Activated T-helper 1 cell treated with anti-CD3 and anti-CD28 coated beads, Interleukin-12 subunit alpha, Interleukin-12 subunit beta, Interleukin-2, Interleukin-4 antibody, amounts not matched to agents 30 ng/mL and 10 ng/mL and 1 ng/mL, durations not matched to agents 14 hours and 24 hours and 36 hours (primary cell): ENCODE data around the gene ULK2. TPM values are rescaled to one million over a fixed set of nuclear protein-coding genes. Genes with fewer than 3 reads are reported as not detected.

Experiments used
- DNase-seq: peaks from one replicate; pipeline ENCODE4 v3.0.0; 2021; ENCODE audit warnings: low spot score
- H3K27ac Mint-ChIP-seq: one replicate; pipeline ENCODE4 v1.8.0; 2021; ENCODE audit warnings: mild to moderate bottlenecking, mixed read lengths
- H3K27me3 Mint-ChIP-seq: one replicate; pipeline ENCODE4 v1.8.0; 2022; ENCODE audit warnings: mild to moderate bottlenecking, moderate library complexity, mixed read lengths; ENCODE audit not compliant: insufficient read depth
- H3K36me3 Mint-ChIP-seq: one replicate; pipeline ENCODE4 v1.8.0; 2021; ENCODE audit warnings: low read depth, mixed read lengths
- H3K4me1 Mint-ChIP-seq: one replicate; pipeline ENCODE4 v1.8.0; 2021; ENCODE audit warnings: low read depth, mixed read lengths
- H3K4me3 Mint-ChIP-seq: one replicate; pipeline ENCODE4 v1.8.0; 2021; ENCODE audit warnings: mild to moderate bottlenecking, moderate library complexity, mixed read lengths
- H3K9me3 Mint-ChIP-seq: one replicate; pipeline ENCODE4 v1.8.0; 2021; ENCODE audit warnings: mixed read lengths
- intact Hi-C: fragments of 100-400 bp; cut with micrococcal nuclease; formaldehyde crosslinking; loops from one replicate; pipeline ENCODE4 v1.15.1; 2024
- total RNA-seq: library from RNA; stranded (reverse); gene quantifications from 2 replicates; pipeline ENCODE4 v1.2.3, GENCODE V29; 2022

Gene ULK2
- total RNA-seq, 1 donor from 2014 or later, result 18.6 TPM

DNA sequence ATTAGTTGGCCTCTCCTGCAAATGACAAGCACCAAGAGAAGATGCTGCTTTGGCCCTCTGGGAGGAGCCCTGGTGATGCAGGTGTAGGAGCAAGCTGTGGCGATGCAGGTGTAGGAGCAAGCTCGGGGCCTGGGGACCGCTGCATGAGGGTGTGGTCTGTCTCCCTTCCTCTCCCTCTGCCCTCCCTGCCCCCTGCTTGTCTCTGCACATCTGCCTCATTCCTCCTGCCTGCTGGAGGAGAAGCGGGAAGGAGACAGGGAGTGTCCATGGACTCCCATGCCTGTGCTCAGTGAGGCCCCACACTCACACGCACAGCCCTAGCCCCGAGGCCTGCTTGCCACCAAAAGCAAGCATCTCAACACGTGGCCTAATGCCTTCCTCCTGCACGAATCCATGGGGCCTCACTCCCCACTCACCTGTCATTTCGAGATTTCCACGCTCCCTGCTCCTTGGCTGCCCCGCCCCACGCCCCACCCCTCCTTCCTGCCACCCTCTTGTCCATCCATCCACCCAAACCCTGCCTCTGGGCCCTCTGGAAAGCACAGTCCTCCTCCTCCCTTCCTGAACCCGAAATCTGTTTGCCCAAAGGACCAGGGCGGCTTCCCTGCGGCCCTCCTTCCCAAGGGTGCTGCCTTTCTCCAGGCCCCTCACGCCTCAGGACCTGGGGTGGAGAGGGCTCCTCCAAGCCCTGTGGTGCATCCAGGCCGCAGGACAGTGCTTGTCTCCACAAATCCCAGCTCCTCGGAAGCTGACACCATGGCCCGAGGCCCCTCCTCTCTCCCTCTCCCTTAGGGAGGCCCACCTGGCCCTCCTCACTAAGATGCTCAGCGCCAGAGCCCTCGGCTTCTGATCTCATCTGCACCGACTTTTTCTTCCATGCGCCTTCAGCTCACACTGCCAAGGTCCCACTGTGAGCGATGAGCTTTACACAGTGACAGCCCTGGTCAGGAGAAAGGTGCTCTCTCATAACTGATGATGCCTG is 107.9 kb downstream of the ULK2 start:
- intact Hi-C loops, result no loop called here

DNA sequence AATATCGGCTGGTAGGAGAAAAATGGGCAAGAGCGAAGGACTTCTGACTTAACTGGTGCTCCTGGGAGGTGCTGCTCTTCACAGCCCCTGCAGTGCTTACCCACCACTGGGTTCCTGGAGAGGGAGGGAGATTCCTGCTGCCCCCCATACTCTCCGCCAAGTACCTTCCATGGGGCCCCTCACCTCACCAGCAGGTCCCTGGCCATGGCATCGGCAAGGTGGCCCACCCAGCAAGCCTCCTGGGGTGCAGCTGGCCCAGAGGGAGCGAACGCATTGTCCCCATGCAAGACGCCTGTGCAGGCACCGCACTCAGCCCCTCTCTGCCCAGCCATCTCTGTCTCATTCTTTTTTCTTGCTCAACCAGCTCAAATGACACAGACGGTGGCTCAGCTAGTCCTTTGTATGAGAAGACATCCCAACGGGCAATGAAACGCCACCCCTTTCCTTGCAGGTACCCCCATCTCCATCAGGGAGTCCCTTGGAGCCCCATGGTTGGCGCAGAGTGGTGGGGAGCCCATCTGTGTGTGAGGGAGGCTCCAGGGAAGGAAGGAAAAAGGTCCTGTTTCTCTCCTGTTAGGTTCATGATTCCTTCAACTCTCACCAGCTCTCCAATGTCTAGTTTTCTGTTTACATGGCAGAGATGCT is 110.1 kb downstream of the ULK2 start:
- intact Hi-C loops, result no loop called here
- H3K4me1 Mint-ChIP-seq, result no peaks in the 10 kb centered on the region
- no peak for DNase-seq
- no peak overlapping the region for H3K4me3 Mint-ChIP-seq
- no peaks in the 10 kb centered on the region for H3K9me3 Mint-ChIP-seq
- no peaks in the 10 kb centered on the region for H3K36me3 Mint-ChIP-seq
- no peak overlapping the region for H3K27ac Mint-ChIP-seq
- peaks cover 2% of the 10 kb centered on the region for H3K27me3 Mint-ChIP-seq

More for the DNA sequence above, 107.9 kb downstream of the ULK2 start:
- Mint-ChIP-seq H3K27ac (no peak overlapping the region), H3K9me3 (no peaks in the 10 kb centered on the region), H3K4me1 (no peaks in the 10 kb centered on the region), H3K27me3 (peaks cover 2% of the 10 kb centered on the region), H3K36me3 (no peaks in the 10 kb centered on the region), H3K4me3 (no peak overlapping the region)
- DNase-seq, result no peak

DNA sequence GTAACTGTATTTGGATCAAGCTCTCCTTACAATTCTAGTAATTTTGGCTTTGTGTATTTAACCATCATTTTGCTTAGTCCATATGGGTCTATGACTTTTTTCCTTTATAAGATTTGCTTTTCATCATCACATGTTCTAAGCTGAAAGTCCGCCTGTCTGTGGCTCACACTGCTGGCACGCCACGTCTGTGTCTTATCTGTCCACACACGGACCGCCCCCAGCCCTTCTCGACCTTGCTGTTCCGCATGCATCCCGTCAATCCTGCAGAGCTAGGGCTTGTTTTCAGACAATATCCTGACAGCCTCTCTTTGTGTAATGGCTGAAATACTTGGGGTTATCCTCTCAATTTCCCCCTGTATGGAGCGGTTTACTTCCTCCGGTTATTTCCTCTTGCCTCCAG is 111.2 kb downstream of the ULK2 start:
- Mint-ChIP-seq H3K4me3 (no peak overlapping the region), H3K4me1 (no peaks in the 10 kb centered on the region), H3K36me3 (no peaks in the 10 kb centered on the region), H3K27me3 (no peaks in the 10 kb centered on the region), H3K27ac (no peak overlapping the region), H3K9me3 (no peaks in the 10 kb centered on the region)
- no peak for DNase-seq
- intact Hi-C loops, result no loop called here

DNA sequence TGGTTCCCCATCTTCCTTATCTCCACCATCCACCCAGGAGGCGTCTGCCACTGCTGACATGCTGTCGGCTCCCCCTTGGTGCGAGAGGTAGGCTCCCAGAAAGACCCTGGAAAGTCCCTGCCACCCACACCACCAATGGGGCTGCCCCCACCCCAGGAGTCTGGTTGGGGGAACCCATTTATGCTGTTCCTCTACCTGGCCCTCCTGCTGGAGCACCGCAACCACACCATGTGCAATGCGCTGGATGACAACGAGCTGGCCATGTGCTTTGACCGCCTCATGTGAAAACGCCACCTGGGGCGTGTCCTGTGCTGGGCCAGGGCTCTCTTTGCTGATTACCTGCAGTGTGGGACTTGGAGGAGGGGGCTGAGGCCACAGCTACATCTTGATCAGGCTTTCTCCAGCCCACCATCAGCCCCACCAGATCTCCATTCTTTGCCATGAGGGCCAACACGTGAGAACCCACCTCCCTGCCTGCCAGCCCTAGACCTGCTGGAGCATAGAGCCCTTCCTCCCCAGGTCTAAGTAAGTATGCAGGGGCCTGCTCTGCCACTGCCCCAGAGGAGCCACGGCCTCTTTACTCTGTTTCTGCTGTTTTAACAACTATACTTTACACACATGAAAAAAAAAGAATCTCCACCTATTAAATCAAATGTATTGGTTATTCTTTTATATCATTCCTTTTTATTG is 111.8 kb downstream of the ULK2 start:
- no peaks in the 10 kb centered on the region for H3K9me3 Mint-ChIP-seq
- H3K27ac Mint-ChIP-seq, result no peak overlapping the region
- DNase-seq, result no peak
- H3K27me3 Mint-ChIP-seq, result no peaks in the 10 kb centered on the region
- intact Hi-C loops, result no loop called here
- no peak overlapping the region for H3K4me3 Mint-ChIP-seq
- H3K36me3 Mint-ChIP-seq, result no peaks in the 10 kb centered on the region
- peaks cover 4% of the 10 kb centered on the region for H3K4me1 Mint-ChIP-seq

DNA sequence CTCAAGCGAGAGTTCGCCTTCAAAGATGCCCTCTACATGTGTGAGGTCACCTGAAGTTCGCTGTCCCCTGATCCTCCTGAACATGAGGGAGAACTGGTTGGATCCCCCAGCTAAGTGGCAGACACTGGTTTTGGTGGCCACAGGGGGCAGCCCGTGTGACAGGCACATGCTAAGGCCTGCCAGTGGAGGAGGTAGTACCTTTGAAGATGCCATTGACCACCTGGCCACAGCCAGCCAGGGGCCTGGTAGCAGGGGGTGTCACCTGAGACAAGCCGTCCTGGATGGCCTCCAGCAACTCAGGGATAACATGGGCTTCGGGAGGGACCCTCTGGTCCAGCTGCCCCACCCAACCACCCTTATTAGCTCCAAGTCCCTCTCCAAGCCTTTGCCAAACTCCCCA is 112.3 kb downstream of the ULK2 start:
- no peak for DNase-seq
- no peaks in the 10 kb centered on the region for H3K9me3 Mint-ChIP-seq
- no peak overlapping the region for H3K27ac Mint-ChIP-seq
- H3K27me3 Mint-ChIP-seq, result peaks cover 3% of the 10 kb centered on the region
- H3K36me3 Mint-ChIP-seq, result no peaks in the 10 kb centered on the region
- peaks cover 7% of the 10 kb centered on the region for H3K4me1 Mint-ChIP-seq
- no peak overlapping the region for H3K4me3 Mint-ChIP-seq
- intact Hi-C loops, result no loop called here

DNA sequence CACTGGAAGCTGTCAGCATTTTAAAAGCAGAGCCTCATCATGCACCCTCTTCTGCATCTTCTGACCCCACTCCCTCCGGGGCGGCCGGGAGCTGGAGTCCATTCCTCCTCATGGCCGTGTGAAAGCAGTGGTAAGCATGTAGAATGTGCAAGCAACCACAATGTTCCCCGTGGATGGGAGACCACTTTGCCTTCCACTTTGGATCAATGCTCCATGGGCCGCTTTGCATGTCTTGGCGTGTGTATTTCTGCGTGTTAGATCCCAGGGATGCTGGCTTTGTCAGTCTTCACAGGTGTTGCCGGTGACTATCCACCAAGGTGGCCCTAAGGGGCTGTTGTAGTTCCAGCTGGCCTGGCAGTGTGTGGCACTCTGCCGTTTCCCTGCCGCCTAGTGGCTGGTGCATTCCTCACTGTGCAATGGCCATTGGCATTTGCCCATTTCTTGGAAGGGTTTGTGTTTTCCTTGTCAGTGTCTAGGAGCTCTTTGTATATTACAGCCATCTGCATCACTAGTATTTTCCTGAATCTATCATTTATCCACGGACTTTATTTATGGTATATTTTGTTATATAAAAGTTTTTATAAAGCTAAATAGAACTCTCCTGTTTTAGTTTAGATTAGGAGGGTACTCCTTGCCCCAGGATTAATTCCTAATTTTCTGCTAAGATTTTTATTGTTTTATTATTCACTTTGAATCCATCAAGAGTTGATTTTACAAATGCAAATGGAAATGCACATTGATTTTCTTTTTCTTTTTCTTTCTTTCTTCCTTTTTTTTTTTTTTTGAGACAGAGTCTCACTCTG is 113.9 kb downstream of the ULK2 start:
- intact Hi-C loops, result no loop called here
- H3K36me3 Mint-ChIP-seq, result no peaks in the 10 kb centered on the region

DNA sequence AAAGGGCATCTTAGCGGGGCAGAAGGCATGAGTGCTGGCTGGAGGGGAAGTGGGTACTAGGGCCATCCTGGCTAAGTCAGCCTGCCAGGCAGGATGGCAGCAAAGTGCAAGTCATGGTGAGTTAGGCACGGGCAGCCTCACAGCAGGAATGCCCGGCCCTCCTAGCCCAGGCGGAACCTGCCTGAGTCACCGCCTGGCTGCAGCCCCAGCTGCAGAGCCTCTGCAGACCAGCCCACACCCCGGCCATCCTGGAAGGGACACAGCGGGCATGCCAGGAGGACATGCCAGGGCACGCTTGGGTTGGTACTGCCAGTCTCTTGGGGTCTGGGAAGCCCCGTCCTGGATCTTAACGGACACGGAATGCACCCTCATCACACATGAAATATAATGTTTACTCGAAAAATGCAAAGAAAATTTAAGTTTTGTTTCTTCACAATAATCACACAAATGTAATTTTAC is 114.7 kb downstream of the ULK2 start:
- no peaks in the 10 kb centered on the region for H3K9me3 Mint-ChIP-seq
- H3K36me3 Mint-ChIP-seq, result no peaks in the 10 kb centered on the region
- intact Hi-C loops, result no loop called here
- no peak overlapping the region for H3K27ac Mint-ChIP-seq
- peaks cover 3% of the 10 kb centered on the region for H3K27me3 Mint-ChIP-seq
- no peak overlapping the region for H3K4me3 Mint-ChIP-seq
- H3K4me1 Mint-ChIP-seq, result peaks cover 7% of the 10 kb centered on the region
- DNase-seq, result no peak

More for the DNA sequence above, 113.9 kb downstream of the ULK2 start:
- no peak overlapping the region for H3K27ac Mint-ChIP-seq
- no peak for DNase-seq
- no peak overlapping the region for H3K4me3 Mint-ChIP-seq
- peaks cover 3% of the 10 kb centered on the region for H3K27me3 Mint-ChIP-seq
- no peaks in the 10 kb centered on the region for H3K9me3 Mint-ChIP-seq
- peaks cover 7% of the 10 kb centered on the region for H3K4me1 Mint-ChIP-seq

DNA sequence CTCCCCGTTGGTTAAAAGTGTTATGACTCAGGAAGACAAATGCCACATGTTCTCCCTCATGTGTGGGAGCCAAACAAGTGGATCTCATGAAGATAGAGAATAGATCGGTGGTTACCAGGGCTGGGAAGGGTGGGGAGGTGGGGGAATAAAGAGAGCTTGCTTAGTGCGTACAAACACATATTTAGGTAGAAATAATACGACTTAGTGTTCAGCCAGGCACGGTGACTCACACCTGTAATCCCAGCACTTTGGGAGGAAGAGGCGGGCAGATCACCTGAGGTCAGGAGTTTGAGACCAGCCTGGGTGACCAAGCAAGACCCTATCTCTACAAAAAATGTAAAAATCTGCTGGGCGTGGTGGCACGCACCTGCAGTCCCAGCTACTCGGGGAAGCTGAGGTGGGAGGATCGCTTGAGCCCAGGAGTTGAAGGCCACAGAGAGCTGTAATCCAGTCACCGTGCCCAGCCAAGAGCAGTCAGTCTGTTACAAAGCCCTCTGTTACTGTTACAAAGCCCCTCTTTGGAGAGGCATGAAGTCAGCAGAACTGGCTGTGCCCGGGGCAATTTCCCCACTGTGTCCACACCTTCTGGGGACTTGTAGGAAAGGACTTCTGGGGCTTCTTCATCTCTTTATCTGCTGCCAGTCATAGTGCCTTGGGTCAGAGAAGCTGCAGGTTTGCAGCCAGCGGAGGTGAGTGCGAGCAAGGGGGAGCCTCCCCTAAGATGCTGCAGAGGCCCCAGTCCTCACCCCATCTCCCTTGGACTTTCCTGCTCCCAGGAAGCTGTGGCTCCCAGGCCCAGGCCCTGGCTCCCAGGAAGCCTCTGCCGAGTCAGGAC is 115.3 kb downstream of the ULK2 start:
- Mint-ChIP-seq H3K36me3 (no peaks in the 10 kb centered on the region), H3K27me3 (peaks cover 3% of the 10 kb centered on the region), H3K4me1 (peaks cover 7% of the 10 kb centered on the region), H3K9me3 (no peaks in the 10 kb centered on the region), H3K4me3 (no peak overlapping the region), H3K27ac (no peak overlapping the region)
- DNase-seq, result no peak
- intact Hi-C loops, result no loop called here

DNA sequence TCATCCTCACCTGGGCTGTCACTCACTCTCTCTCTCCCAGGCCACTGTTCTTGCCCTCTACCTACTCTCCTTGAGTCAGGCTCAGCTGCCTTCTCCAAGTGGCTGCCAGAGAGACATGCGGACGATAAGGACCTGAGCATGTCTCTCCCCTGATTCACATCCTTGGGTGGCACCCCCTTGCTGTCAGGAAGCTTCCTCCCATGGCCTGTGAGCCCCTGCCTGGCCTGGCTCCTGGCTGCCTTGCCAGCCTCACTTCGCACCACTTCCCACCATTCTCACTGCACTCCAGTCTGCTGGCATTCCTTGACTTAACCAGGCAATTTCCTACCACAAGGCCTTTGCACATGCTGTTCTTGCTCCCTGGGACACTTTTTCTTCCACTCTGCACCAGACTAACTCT is 116.9 kb downstream of the ULK2 start:
- no peaks in the 10 kb centered on the region for H3K36me3 Mint-ChIP-seq

DNA sequence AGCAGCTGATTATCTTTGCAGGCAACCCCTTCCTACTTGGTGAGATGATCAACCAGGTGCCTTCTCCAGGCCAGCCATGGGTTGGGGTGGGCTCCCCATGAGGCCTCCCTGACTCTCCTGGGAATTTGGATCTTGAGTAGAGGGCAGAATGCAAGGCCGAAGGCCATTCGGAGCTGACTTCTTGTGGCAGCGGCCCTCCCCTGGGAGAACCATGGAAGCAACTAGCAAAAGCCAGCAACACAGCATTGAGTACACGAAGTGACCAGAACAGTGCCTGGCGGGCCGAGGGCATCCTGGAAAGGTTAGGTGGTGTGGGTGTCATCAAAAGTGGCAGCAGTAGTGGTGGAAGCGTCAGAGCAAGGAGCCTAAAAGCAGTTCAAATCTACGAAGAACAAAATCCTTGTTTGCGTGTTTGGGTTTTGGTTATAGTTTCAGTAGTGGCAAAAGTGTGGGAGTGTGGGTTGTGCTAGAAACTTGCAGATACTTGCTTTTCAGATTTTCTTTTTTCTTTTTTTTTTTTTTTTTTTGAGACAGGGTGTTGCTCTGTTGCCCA is 117.6 kb downstream of the ULK2 start:
- Mint-ChIP-seq H3K27me3 (peaks cover 11% of the 10 kb centered on the region), H3K36me3 (no peaks in the 10 kb centered on the region), H3K4me3 (no peak overlapping the region), H3K27ac (no peak overlapping the region), H3K9me3 (no peaks in the 10 kb centered on the region), H3K4me1 (peaks cover 7% of the 10 kb centered on the region)
- intact Hi-C loops, result no loop called here
- DNase-seq, result no peak

More for the DNA sequence above, 116.9 kb downstream of the ULK2 start:
- Mint-ChIP-seq H3K4me1 (peaks cover 7% of the 10 kb centered on the region), H3K27ac (no peak overlapping the region), H3K4me3 (no peak overlapping the region), H3K27me3 (peaks cover 7% of the 10 kb centered on the region), H3K9me3 (no peaks in the 10 kb centered on the region)
- intact Hi-C loops, result no loop called here
- no peak for DNase-seq

DNA sequence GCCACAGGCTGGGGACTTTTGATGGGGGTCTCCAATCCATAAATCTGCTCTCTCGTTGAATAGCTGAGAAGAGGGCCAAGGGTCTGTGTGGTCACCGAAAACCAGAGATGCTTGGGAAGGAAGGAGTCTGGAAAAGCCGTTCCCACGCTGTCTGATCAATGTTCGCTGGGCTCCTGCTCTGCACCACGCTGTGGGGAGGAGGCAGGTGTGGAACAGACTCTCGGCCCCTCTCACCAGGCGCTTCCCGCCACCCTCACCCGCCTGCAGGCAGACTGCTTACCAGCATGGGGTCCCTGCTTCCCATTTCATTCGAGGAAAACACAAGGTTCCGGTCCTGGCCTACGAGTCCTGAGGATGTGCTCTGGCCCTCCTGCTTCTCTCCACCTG is 118.9 kb downstream of the ULK2 start:
- Mint-ChIP-seq H3K9me3 (no peaks in the 10 kb centered on the region), H3K27ac (no peak overlapping the region), H3K27me3 (peaks cover 13% of the 10 kb centered on the region), H3K4me1 (peaks cover 7% of the 10 kb centered on the region), H3K4me3 (no peak overlapping the region), H3K36me3 (no peaks in the 10 kb centered on the region)
- DNase-seq, result no peak
- intact Hi-C loops, result loop anchor here (2.0 kb wide), 1 partner anchor 14 kb away; no protein-coding TSS in a partner anchor
